ENCODE results near the gene UPK3A.

DNA sequence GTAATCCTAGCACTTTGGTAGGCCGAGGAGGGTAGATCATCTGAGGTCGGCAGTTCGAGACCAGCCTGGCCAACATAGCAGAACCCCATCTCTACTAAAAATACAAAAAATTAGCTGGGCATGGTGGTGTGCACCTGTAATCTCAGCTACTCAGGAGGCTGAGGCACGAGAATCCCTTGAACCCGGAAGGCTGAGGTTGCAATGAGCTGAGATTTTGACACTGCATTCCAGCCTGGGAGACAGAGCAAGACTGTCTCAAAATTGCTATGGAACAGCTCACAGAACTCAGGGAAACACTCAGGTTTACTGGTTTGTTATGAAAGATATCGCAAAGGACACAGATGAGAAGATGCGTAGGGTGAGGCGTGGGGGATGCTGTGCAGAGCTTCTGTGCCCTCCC, 27.7 kb downstream of the UPK3A start:
- TF ChIP-seq RAD21 (IDR thresholded peaks at IDR 0.05; ENCODE audit: low read length) (no peak), YY1 (IDR thresholded peaks at IDR 0.05; ENCODE audit: low read depth) (no peak), RXRA (IDR thresholded peaks at IDR 0.05; ENCODE audit: borderline replicate concordance, low read depth) (no peak), NFIC (IDR thresholded peaks at IDR 0.05; ENCODE audit: borderline replicate concordance) (no peak)
- TF ChIP-seq, protein P1, sequence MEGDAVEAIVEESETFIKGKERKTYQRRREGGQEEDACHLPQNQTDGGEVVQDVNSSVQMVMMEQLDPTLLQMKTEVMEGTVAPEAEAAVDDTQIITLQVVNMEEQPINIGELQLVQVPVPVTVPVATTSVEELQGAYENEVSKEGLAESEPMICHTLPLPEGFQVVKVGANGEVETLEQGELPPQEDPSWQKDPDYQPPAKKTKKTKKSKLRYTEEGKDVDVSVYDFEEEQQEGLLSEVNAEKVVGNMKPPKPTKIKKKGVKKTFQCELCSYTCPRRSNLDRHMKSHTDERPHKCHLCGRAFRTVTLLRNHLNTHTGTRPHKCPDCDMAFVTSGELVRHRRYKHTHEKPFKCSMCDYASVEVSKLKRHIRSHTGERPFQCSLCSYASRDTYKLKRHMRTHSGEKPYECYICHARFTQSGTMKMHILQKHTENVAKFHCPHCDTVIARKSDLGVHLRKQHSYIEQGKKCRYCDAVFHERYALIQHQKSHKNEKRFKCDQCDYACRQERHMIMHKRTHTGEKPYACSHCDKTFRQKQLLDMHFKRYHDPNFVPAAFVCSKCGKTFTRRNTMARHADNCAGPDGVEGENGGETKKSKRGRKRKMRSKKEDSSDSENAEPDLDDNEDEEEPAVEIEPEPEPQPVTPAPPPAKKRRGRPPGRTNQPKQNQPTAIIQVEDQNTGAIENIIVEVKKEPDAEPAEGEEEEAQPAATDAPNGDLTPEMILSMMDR (IDR thresholded peaks at IDR 0.05) = no peak

Data from SK-N-SH (cell line).